ENCODE data around the gene EPHB4. TPM values are rescaled to one million over a fixed set of nuclear protein-coding genes. Genes with fewer than 3 reads are reported as not detected.

The EPHB4 gene
- total RNA-seq, 1 experiment from 2014 or later = 120 TPM

DNA sequence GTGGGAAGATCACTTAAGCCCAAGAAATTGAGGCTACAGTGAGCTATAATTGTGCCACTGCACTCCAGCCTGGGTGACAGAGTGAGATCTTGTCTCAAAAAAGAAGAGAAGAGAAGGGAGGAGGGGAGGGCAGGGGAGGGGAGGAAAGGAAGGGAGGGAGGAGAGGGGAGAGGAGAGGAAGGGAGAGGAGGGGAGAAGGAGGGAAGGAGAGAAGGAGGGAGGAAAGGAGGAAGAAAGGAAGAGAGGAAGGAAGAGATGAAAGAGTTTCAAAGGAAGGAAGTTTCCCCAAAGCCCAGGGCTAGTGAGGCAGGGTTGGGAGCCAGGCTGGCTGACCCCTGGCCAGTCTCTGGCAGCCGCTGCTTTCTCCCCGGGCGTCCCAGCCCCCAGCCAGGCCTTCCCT, 32.6 kb downstream of the EPHB4 start:
- Mint-ChIP-seq H3K9me3 (no peaks in the 10 kb centered on the region), H3K4me3 (peak overlapping the region; percentile 33; the same call in 1 of the 2 replicates), H3K4me1 (peaks cover 18% of the 10 kb centered on the region), H3K27ac (no peak overlapping the region), H3K27me3 (ENCODE audit: low read depth) (no peaks in the 10 kb centered on the region; the same call in 1 of the 2 replicates), H3K36me3 (no peaks in the 10 kb centered on the region)
- DNase-seq (ENCODE audit: low spot score) (no peak), ATAC-seq (no peak; the same call in 1 of the 2 replicates)
- CTCF ChIA-PET = interaction anchor here (1.1 to 1.7 kb wide), 5 partner anchors 9 to 89 kb away, joined by 3 to 13 read pairs (median 5); partner anchors contain the start of genes EPHB4 and POP7
- TF ChIP-seq, protein P1, sequence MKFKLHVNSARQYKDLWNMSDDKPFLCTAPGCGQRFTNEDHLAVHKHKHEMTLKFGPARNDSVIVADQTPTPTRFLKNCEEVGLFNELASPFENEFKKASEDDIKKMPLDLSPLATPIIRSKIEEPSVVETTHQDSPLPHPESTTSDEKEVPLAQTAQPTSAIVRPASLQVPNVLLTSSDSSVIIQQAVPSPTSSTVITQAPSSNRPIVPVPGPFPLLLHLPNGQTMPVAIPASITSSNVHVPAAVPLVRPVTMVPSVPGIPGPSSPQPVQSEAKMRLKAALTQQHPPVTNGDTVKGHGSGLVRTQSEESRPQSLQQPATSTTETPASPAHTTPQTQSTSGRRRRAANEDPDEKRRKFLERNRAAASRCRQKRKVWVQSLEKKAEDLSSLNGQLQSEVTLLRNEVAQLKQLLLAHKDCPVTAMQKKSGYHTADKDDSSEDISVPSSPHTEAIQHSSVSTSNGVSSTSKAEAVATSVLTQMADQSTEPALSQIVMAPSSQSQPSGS (CRISPR knock-in tag; IDR thresholded peaks at IDR 0.05; ENCODE audit: borderline replicate concordance, low read depth) = no peak
- TF ChIP-seq ATF1 (CRISPR knock-in tag; IDR thresholded peaks at IDR 0.05) = no peak
- no peak for TF ChIP-seq FOXK1 (CRISPR knock-in tag; IDR thresholded peaks at IDR 0.05)
- TF ChIP-seq ZNF263 (CRISPR knock-in tag; IDR thresholded peaks at IDR 0.05; ENCODE audit: low read depth) = no peak
- no peak for TF ChIP-seq ZNF416 (CRISPR knock-in tag; IDR thresholded peaks at IDR 0.05)
- TF ChIP-seq KAT7 (CRISPR knock-in tag; IDR thresholded peaks at IDR 0.05; ENCODE audit: borderline replicate concordance) = no peak
- no peak for TF ChIP-seq ELF4 (CRISPR knock-in tag; IDR thresholded peaks at IDR 0.05; ENCODE audit: low read depth)
- TF ChIP-seq, protein P2, sequence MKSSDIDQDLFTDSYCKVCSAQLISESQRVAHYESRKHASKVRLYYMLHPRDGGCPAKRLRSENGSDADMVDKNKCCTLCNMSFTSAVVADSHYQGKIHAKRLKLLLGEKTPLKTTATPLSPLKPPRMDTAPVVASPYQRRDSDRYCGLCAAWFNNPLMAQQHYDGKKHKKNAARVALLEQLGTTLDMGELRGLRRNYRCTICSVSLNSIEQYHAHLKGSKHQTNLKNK (CRISPR knock-in tag; IDR thresholded peaks at IDR 0.05) = no peak
- TF ChIP-seq, protein P3, sequence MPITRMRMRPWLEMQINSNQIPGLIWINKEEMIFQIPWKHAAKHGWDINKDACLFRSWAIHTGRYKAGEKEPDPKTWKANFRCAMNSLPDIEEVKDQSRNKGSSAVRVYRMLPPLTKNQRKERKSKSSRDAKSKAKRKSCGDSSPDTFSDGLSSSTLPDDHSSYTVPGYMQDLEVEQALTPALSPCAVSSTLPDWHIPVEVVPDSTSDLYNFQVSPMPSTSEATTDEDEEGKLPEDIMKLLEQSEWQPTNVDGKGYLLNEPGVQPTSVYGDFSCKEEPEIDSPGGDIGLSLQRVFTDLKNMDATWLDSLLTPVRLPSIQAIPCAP (CRISPR knock-in tag; IDR thresholded peaks at IDR 0.05) = no peak
- TF ChIP-seq ZNF396 (CRISPR knock-in tag; IDR thresholded peaks at IDR 0.05; ENCODE audit: borderline replicate concordance) = no peak
- no peak for TF ChIP-seq ZNF423 (CRISPR knock-in tag; IDR thresholded peaks at IDR 0.05)
- POLR2A ChIA-PET = interaction anchor here (0.6 kb wide), 2 partner anchors 181 to 235 kb away, joined by 3 to 6 read pairs; no protein-coding TSS in a partner anchor

DNA sequence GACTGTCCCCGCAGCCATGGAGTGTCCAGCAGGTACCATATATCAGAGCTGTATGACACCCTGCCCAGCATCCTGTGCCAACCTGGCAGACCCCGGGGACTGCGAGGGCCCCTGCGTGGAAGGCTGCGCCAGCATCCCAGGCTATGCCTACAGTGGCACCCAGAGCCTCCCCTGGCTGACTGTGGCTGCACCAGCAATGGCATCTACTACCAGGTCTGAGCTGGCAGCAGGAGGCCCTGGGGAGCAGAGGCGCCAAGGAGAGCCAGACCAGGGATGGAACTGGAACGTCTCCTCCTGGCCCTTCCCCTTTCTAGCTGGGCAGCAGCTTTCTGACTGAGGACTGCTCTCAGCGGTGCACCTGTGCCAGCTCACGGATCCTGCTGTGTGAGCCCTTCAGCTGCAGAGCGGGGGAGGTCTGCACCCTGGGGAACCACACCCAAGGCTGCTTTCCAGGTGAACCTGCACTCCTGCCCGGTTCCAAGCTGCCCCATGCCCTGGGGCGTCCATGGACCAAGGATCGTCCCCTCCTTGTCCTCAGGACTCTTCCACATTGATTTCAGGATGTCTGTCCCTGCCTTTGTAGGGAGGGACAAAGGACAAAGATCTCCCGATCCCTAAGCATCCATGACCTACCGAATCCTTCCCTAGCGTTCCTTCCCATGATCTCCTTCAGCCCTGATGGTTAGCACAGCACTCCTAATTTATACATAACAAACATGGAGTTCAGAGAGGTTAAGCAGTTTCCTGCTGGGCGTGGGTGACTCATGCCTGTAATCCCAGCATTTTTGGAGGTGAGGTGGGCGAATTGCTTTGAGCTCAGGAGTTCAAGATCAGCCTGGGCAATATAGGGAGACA, 33.3 kb downstream of the EPHB4 start:
- peak; percentile 36 for ATAC-seq
- ChIA-PET CTCF (interaction anchor here (1.0 to 1.7 kb wide), 6 partner anchors 10 to 88 kb away, joined by 3 to 13 read pairs (median 5); partner anchors contain the start of genes EPHB4 and POP7), POLR2A (interaction anchor here (0.6 kb wide), 2 partner anchors 182 to 234 kb away, joined by 3 to 6 read pairs; no protein-coding TSS in a partner anchor)
- peak; percentile 78 for TF ChIP-seq ZNF423 (CRISPR knock-in tag; IDR thresholded peaks at IDR 0.05)
- no peak for TF ChIP-seq NR3C1 (CRISPR knock-in tag; conservative IDR thresholded peaks at IDR 0.05; ENCODE audit: low read depth)
- no peak overlapping the region for H3K27ac Mint-ChIP-seq
- no peak for DNase-seq (ENCODE audit: low spot score)
- no peaks in the 10 kb centered on the region for H3K9me3 Mint-ChIP-seq
- H3K36me3 Mint-ChIP-seq = no peaks in the 10 kb centered on the region
- peaks cover 15% of the 10 kb centered on the region for H3K4me1 Mint-ChIP-seq
- H3K4me3 Mint-ChIP-seq = peak overlapping the region; percentile 33; the same call in 1 of the 2 replicates
- H3K27me3 Mint-ChIP-seq (ENCODE audit: low read depth) = no peaks in the 10 kb centered on the region; the same call in 1 of the 2 replicates

DNA sequence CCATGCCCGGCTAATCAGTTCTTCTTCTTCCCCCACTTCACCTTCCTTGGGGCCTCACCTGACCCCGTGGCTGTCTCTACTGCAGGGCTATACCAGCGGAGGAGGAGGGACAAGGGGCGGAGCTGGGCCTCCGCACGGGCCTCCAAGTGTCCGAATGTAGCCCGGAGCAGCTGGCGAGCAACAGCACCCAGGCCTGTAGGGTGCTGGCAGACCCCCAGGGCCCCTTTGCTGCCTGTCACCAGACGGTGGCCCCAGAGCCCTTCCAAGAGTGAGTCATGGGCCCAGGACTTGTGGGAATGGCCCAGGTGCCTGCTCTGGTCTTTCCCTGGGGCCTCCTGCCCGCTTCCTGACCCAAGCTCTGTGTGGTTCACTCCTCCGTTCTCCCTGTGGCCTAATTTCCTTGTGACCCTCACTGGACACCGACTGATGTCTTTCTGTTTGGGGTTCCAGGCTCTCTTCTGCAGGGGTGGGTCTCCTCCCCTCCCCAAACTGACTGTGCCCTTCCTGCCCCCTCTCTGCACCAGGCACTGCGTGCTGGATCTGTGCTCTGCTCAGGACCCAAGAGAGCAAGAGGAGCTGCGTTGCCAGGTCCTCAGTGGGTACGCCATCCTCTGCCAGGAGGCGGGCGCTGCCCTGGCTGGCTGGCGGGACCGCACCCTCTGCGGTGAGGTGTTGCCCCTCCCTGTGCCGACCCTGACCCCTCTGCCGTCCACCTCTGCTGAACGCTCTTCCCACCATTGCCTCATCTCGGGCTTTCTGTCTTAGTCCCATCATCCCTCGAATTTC, 35.2 kb downstream of the EPHB4 start:
- no peak overlapping the region for H3K27ac Mint-ChIP-seq
- H3K9me3 Mint-ChIP-seq = no peaks in the 10 kb centered on the region
- DNase-seq (ENCODE audit: low spot score) = no peak
- ChIA-PET POLR2A (no interaction called here), CTCF (interaction anchor here (1.0 to 1.8 kb wide), 3 partner anchors 9 to 70 kb away, joined by 3 to 12 read pairs (median 6); partner anchors contain the start of gene SLC12A9)
- TF ChIP-seq PRRX2 (CRISPR knock-in tag; IDR thresholded peaks at IDR 0.05) (no peak), NR1H2 (CRISPR knock-in tag; IDR thresholded peaks at IDR 0.05) (no peak)
- TF ChIP-seq, protein P4, sequence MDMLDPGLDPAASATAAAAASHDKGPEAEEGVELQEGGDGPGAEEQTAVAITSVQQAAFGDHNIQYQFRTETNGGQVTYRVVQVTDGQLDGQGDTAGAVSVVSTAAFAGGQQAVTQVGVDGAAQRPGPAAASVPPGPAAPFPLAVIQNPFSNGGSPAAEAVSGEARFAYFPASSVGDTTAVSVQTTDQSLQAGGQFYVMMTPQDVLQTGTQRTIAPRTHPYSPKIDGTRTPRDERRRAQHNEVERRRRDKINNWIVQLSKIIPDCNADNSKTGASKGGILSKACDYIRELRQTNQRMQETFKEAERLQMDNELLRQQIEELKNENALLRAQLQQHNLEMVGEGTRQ (CRISPR knock-in tag; IDR thresholded peaks at IDR 0.05) = no peak
- TF ChIP-seq, protein P5, sequence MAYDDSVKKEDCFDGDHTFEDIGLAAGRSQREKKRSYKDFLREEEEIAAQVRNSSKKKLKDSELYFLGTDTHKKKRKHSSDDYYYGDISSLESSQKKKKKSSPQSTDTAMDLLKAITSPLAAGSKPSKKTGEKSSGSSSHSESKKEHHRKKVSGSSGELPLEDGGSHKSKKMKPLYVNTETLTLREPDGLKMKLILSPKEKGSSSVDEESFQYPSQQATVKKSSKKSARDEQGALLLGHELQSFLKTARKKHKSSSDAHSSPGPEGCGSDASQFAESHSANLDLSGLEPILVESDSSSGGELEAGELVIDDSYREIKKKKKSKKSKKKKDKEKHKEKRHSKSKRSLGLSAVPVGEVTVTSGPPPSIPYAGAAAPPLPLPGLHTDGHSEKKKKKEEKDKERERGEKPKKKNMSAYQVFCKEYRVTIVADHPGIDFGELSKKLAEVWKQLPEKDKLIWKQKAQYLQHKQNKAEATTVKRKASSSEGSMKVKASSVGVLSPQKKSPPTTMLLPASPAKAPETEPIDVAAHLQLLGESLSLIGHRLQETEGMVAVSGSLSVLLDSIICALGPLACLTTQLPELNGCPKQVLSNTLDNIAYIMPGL (CRISPR knock-in tag; IDR thresholded peaks at IDR 0.05) = no peak
- no peaks in the 10 kb centered on the region for H3K36me3 Mint-ChIP-seq
- H3K27me3 Mint-ChIP-seq (ENCODE audit: low read depth) = no peaks in the 10 kb centered on the region; the same call in 1 of the 2 replicates
- ATAC-seq = no peak
- no peak overlapping the region for H3K4me3 Mint-ChIP-seq
- peaks cover 14% of the 10 kb centered on the region for H3K4me1 Mint-ChIP-seq
